ENCODE data around the gene NCAPD3.

Gene NCAPD3

DNA sequence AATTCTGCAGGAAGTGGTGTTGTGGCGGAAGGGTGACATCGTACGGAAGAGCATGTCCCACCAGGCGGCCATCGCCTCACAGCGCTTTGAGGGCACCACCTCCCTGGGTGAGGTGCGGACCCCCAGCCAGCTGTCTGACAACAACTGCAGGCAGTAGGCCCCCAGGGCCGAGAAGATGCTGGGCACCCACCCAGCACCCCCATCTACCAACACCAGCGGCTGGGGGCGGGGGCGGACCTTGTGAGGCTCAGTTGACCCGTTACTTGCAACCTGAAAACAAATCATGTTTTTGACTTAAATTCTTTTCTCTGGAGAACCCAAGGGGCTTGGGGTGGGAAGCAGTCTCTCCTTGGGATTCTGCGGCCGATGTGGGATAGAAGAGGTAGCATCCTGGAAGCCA, 21.7 kb upstream of the NCAPD3 start:
- H3K4me3 ChIP-seq (ENCODE audit: control insufficient read depth, low read depth, low read length): no peak overlapping the region
- TF ChIP-seq, protein P1, sequence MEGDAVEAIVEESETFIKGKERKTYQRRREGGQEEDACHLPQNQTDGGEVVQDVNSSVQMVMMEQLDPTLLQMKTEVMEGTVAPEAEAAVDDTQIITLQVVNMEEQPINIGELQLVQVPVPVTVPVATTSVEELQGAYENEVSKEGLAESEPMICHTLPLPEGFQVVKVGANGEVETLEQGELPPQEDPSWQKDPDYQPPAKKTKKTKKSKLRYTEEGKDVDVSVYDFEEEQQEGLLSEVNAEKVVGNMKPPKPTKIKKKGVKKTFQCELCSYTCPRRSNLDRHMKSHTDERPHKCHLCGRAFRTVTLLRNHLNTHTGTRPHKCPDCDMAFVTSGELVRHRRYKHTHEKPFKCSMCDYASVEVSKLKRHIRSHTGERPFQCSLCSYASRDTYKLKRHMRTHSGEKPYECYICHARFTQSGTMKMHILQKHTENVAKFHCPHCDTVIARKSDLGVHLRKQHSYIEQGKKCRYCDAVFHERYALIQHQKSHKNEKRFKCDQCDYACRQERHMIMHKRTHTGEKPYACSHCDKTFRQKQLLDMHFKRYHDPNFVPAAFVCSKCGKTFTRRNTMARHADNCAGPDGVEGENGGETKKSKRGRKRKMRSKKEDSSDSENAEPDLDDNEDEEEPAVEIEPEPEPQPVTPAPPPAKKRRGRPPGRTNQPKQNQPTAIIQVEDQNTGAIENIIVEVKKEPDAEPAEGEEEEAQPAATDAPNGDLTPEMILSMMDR (IDR thresholded peaks at IDR 0.05; ENCODE audit: control insufficient read depth, insufficient read depth, low read depth, low read length, missing control alignments): no peak
- DNase-seq (ENCODE audit: low read depth): no peak

DNA sequence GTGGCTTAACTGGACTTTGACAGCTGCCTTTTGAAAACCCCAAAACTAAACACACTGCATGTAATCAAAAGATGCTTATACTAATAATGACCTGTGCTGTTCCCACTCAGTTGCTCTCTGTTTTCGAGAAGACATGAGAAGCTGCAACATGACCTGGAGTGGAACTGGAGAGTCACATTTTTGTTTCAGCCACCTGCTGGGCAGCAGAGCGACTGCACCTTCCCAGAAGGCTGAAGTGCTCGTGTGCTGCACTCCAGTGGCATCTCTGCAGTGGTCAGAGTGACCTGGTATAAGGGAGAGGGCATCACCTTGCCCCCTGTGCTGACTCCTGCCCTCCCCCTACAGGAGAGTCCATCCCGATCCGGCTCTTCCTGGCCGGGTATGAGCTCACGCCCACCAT, 20.8 kb upstream of the NCAPD3 start:
- TF ChIP-seq, protein P1 (IDR thresholded peaks at IDR 0.05; ENCODE audit: control insufficient read depth, insufficient read depth, low read depth, low read length, missing control alignments): peak; percentile 54
- no peak overlapping the region for H3K4me3 ChIP-seq (ENCODE audit: control insufficient read depth, low read depth, low read length)
- DNase-seq (ENCODE audit: low read depth): no peak

DNA sequence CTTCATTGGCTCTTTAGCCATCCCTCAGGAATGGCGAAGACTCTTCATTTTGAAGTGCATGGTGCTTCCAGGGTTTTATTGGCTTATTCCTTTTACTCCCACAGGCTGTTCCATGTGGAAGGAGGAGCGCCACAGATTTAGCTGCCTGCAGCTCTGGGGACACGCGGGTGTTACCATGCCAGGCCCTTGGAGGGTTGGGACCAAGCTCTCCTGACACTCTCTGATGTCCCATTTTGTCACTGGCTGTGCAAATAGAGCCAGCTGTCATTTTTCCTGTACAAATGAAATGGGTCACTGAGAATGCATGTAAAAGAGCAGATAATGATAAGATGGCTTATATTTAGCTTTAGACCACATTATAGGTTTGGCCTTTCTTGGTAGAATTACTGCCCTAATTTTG, 20.1 kb upstream of the NCAPD3 start:
- DNase-seq (ENCODE audit: low read depth): no peak
- TF ChIP-seq, protein P1 (IDR thresholded peaks at IDR 0.05; ENCODE audit: control insufficient read depth, insufficient read depth, low read depth, low read length, missing control alignments): no peak
- no peak overlapping the region for H3K4me3 ChIP-seq (ENCODE audit: control insufficient read depth, low read depth, low read length)

DNA sequence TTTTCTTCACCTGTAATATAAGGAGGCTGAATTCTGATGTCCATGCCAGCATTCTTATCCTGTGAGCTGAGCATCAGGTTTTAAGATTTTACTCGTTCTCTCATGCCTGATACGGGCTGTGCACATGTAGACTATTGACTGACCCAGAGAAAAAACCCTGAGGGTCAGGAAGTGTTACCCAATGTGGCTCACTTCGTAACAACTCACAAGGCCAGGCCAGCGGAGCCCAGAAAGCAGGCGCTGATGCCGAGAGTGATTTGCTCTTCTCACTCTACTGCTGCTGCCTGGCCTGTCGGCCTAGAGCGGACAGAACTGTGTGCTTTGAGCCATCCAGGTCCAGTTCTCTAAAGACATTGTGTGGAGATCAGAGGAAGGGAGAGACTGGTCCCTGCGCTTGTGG, 18.6 kb upstream of the NCAPD3 start:
- TF ChIP-seq, protein P1 (IDR thresholded peaks at IDR 0.05; ENCODE audit: control insufficient read depth, insufficient read depth, low read depth, low read length, missing control alignments): no peak
- no peak for DNase-seq (ENCODE audit: low read depth)
- H3K4me3 ChIP-seq (ENCODE audit: control insufficient read depth, low read depth, low read length): no peak overlapping the region

DNA sequence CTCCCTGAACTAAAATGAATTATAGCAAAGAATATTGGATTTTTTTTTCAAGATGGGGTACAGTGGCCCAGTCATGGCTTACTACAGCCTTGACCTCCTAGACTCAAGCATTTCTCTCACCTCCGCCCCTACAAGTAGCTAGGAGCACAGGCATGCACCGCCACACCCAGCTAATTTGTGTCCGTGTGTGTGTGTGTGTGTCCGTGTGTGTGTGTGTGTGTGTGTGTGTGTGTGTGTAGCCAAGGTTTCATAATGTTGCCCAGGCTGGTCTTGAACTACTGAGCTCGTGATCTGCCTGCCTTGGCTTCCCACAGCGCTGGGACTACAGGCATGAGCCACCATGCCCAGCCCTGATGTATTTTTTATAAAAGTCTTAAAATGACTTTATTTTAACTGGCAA, 16.8 kb upstream of the NCAPD3 start:
- no peak overlapping the region for H3K4me3 ChIP-seq (ENCODE audit: control insufficient read depth, low read depth, low read length)
- no peak for DNase-seq (ENCODE audit: low read depth)
- TF ChIP-seq, protein P1 (IDR thresholded peaks at IDR 0.05; ENCODE audit: control insufficient read depth, insufficient read depth, low read depth, low read length, missing control alignments): no peak

DNA sequence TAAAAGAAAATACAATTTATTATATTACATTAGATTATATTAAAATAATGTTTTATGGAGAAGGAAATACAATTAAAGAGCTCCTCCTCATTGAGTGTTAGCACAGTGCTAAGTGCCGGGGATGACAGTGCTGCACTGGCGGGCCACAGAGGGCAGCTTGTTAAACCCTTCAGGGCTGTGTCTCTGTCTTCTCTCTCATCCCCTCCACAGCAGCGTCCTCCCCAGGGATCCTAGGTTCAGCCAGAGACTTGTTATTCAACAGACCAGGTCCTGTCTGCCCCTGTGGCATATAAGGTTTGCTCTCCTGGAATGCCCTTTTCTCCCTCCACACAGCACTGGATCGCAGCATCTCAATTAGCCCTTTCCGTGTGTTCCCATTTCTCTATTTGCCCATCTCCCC, 15.2 kb upstream of the NCAPD3 start:
- no peak overlapping the region for H3K4me3 ChIP-seq (ENCODE audit: control insufficient read depth, low read depth, low read length)
- no peak for DNase-seq (ENCODE audit: low read depth)
- TF ChIP-seq, protein P1 (IDR thresholded peaks at IDR 0.05; ENCODE audit: control insufficient read depth, insufficient read depth, low read depth, low read length, missing control alignments): no peak

DNA sequence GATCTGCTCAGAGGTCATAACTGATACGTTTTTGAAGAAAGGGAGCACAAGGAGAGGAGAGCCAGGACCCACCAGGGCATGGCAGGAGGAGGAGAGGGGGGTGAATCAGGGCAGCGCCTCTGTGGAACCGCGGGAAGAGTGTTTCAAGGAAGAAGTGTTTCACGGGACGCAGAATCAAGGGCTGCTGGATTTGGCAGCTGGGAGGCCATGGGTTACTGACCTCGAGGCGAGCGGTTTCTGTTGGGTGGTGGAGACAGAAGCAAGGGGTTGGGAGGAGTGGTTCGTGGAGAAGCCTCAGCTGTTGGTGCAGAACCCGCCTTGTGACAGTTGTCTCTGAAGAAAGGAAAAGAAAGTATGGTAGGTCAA, 13.8 kb upstream of the NCAPD3 start:
- DNase-seq (ENCODE audit: low read depth): no peak
- TF ChIP-seq, protein P1 (IDR thresholded peaks at IDR 0.05; ENCODE audit: control insufficient read depth, insufficient read depth, low read depth, low read length, missing control alignments): no peak
- no peak overlapping the region for H3K4me3 ChIP-seq (ENCODE audit: control insufficient read depth, low read depth, low read length)
